Measurements from ENCODE around the gene NR1D1. TPM values are rescaled to one million over a fixed set of nuclear protein-coding genes. Genes with fewer than 3 reads are reported as not detected.

NR1D1 gene
- total RNA-seq, 6 donors from 2014 or later, result 3.8 to 24.7 (median 15.8) TPM

DNA sequence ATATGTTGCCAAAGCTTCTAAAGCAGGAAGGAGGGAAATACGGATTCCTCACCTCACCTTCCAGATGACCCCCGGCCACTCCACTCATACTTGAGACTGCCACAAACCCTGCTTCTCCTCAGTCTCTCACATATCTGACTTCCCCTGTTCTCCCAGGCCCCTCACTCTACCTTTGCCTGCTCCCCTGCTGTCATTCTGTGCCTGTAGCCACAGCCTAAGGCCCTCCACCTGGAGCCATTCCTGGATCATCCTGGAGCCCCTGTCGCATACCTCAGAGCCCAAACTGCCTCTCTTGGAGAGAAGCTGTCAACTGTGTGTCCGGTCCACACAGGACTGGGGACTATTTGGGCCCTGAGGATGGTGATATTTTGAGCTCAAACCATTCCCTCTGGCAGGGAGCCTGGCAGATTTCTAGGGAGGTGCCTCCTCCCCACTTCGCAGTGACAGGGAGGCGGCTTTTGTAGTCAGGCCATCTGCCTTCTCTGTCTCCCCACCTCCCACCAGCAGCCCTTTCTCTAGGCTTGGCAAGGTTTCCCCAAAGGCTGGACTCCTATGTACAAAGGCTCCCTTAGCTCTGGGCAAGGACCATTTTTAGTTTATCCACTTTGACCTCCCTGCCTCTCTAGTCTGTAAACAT, 43.9 kb downstream of the NR1D1 start:
- no peaks in the 10 kb centered on the region for H3K9me3 ChIP-seq
- H3K27ac ChIP-seq, result peak overlapping the region in 1 of 4 donors; percentile 14
- H3K4me3 ChIP-seq, result no peak overlapping the region
- ATAC-seq (ENCODE audit: low FRiP score in 2 of 2), result no peak
- TF ChIP-seq EP300 (IDR thresholded peaks at IDR 0.05) (no peak), POLR2A (IDR thresholded peaks at IDR 0.05) (no peak), POLR2AphosphoS5 (IDR thresholded peaks at IDR 0.05) (no peak)
- TF ChIP-seq, protein P1, sequence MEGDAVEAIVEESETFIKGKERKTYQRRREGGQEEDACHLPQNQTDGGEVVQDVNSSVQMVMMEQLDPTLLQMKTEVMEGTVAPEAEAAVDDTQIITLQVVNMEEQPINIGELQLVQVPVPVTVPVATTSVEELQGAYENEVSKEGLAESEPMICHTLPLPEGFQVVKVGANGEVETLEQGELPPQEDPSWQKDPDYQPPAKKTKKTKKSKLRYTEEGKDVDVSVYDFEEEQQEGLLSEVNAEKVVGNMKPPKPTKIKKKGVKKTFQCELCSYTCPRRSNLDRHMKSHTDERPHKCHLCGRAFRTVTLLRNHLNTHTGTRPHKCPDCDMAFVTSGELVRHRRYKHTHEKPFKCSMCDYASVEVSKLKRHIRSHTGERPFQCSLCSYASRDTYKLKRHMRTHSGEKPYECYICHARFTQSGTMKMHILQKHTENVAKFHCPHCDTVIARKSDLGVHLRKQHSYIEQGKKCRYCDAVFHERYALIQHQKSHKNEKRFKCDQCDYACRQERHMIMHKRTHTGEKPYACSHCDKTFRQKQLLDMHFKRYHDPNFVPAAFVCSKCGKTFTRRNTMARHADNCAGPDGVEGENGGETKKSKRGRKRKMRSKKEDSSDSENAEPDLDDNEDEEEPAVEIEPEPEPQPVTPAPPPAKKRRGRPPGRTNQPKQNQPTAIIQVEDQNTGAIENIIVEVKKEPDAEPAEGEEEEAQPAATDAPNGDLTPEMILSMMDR (IDR thresholded peaks at IDR 0.05), result no peak
- H3K27me3 ChIP-seq, result no peaks in the 10 kb centered on the region
- no peak for DNase-seq
- H3K36me3 ChIP-seq, result peaks cover 0 to 17% (median 12%) of the 10 kb centered on the region in 4 donors
- 69 to 77% methylated on average over 6 of the region's 6 CpGs for WGBS, 2 donors
- peaks cover 12 to 29% (median 21%) of the 10 kb centered on the region in 4 donors for H3K4me1 ChIP-seq

Other genes with a start within 250 kb of the NR1D1 start
- gene IKZF3, start 236.3 kb downstream of the NR1D1 start, total RNA-seq, result 10 to 100 TPM in 1 of 6 donors, 1 to 10 TPM in 5; 2.2 to 14.9 (median 4.9) TPM
- not detected for gene ZPBP2, start 232.4 kb downstream of the NR1D1 start, total RNA-seq
- 10 to 100 TPM in 3 of 6 donors, 1 to 10 TPM in 3; 5.6 to 73.3 (median 17.8) TPM for gene GSDMB, start 182.0 kb downstream of the NR1D1 start, total RNA-seq
- 10 to 100 TPM; 69.9 to 99.6 (median 82.7) TPM for gene ORMDL3, start 173.0 kb downstream of the NR1D1 start, total RNA-seq
- not detected for gene LRRC3C, start 172.9 kb downstream of the NR1D1 start, total RNA-seq
- gene GSDMA, start 137.6 kb downstream of the NR1D1 start, total RNA-seq, result under 1 TPM in 4 of 6 donors, not detected in 2; 0.14 to 0.61 (median 0.51) TPM
- 100 to 1,000 TPM in 2 of 6 donors, 10 to 100 TPM in 4; 55.5 to 117 (median 78.8) TPM for gene PSMD3, start 119.8 kb downstream of the NR1D1 start, total RNA-seq
- 10 to 100 TPM in 1 of 6 donors, 1 to 10 TPM in 5; 1.6 to 14.4 (median 2.7) TPM for gene CSF3, start 85.1 kb downstream of the NR1D1 start, total RNA-seq
- gene MED24, start 46.2 kb downstream of the NR1D1 start, total RNA-seq, result 100 to 1,000 TPM in 1 of 6 donors, 10 to 100 TPM in 5; 36.5 to 157 (median 71.0) TPM
- 10 to 100 TPM; 31.0 to 55.3 (median 49.9) TPM for gene THRA, start 37.6 kb downstream of the NR1D1 start, total RNA-seq
- gene MSL1, start 21.4 kb upstream of the NR1D1 start, total RNA-seq, result 100 to 1,000 TPM in 3 of 6 donors, 10 to 100 TPM in 3; 57.6 to 240 (median 97.0) TPM
- gene CASC3, start 39.9 kb upstream of the NR1D1 start, total RNA-seq, result 100 to 1,000 TPM in 2 of 6 donors, 10 to 100 TPM in 4; 52.2 to 141 (median 75.0) TPM
- 10 to 100 TPM in 4 of 6 donors, 1 to 10 TPM in 2; 7.6 to 44.0 (median 13.5) TPM for gene RAPGEFL1, start 76.9 kb upstream of the NR1D1 start, total RNA-seq
- gene WIPF2, start 118.7 kb upstream of the NR1D1 start, total RNA-seq, result 10 to 100 TPM; 19.9 to 39.8 (median 26.2) TPM
- gene CDC6, start 187.3 kb upstream of the NR1D1 start, total RNA-seq, result 1 to 10 TPM; 1.1 to 5.1 (median 2.3) TPM
- gene RARA, start 208.6 kb upstream of the NR1D1 start, total RNA-seq, result 10 to 100 TPM; 45.7 to 95.6 (median 85.9) TPM

All from upper lobe of left lung (tissue), 6 donors.